ENCODE data around the gene GRWD1. TPM values are rescaled to one million over a fixed set of nuclear protein-coding genes. Genes with fewer than 3 reads are reported as not detected.

The GRWD1 gene
- total RNA-seq, 2 donors from 2014 or later: 17.5 to 38.3 TPM

DNA sequence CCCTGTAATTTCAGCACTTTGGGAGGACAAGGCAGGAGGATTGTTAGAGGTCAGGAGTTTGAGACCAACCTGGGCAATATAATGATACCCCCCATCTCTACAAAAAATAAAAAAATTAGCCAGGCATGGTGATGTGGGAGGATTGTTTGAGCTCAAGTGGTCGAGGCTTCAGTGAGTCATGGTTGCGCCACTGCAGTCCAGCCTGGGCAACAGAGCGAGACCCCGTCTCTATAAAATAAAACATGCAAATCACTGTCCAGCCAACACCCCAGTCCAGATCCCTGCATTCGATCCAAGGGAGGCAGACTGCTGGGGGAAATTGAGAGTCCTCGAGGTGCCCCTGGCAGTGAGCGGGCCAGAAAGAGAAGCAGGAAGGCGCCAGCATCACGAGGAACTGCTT, 30.4 kb downstream of the GRWD1 start:
- Histone ChIP-seq H3K9me3 (no peaks in the 10 kb centered on the region), H3K27ac (no peak overlapping the region), H3K4me1 (ENCODE audit: control insufficient read depth in 1 of 2, low read depth in 2 of 2) (peaks cover 3 to 5% of the 10 kb centered on the region in 2 donors), H3K36me3 (peaks cover 61% of the 10 kb centered on the region), H3K4me3 (no peak overlapping the region), H3K27me3 (replicated peaks; ENCODE audit: insufficient read depth) (no peaks in the 10 kb centered on the region)
- ATAC-seq (ENCODE audit: insufficient number of reproducible peaks, low FRiP score, low read depth): no peak
- DNase-seq (ENCODE audit: low spot score): no peak
- TF ChIP-seq, protein P1, sequence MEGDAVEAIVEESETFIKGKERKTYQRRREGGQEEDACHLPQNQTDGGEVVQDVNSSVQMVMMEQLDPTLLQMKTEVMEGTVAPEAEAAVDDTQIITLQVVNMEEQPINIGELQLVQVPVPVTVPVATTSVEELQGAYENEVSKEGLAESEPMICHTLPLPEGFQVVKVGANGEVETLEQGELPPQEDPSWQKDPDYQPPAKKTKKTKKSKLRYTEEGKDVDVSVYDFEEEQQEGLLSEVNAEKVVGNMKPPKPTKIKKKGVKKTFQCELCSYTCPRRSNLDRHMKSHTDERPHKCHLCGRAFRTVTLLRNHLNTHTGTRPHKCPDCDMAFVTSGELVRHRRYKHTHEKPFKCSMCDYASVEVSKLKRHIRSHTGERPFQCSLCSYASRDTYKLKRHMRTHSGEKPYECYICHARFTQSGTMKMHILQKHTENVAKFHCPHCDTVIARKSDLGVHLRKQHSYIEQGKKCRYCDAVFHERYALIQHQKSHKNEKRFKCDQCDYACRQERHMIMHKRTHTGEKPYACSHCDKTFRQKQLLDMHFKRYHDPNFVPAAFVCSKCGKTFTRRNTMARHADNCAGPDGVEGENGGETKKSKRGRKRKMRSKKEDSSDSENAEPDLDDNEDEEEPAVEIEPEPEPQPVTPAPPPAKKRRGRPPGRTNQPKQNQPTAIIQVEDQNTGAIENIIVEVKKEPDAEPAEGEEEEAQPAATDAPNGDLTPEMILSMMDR (IDR thresholded peaks at IDR 0.05): no peak

DNA sequence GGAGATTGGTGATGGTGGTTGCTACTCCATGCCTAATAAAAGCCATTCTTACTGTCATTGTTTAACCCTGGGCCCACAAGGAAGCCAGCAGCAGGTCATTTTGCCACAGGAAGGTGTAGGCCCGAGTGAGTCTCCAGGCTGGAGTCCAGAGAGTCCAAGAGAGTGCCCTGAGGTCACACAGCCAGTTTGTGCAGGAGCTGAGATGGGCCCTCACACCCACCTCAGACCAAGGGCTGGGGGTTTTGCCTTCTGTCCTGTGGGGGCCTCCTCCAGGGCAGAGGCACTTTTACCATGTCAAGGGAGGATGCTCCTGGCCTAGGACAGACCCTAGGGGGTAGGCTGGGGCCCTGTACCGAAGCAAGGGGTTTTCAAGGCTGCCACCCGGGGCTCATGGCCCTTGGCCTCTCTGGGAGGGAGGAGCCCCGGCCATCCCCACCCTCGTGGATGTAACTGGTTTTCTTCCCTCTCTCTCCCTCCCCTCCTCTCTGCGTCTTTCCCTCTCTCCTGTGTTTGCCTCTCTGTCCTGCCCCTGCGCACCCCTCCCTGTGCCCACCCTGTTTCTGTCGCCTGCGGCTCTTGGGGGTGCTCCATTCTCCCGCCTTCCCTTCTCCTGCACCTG, 31.4 kb downstream of the GRWD1 start:
- H3K27me3 ChIP-seq (replicated peaks; ENCODE audit: insufficient read depth): no peaks in the 10 kb centered on the region
- no peak overlapping the region for H3K4me3 ChIP-seq
- no peaks in the 10 kb centered on the region for H3K9me3 ChIP-seq
- TF ChIP-seq, protein P1 (IDR thresholded peaks at IDR 0.05): no peak
- no peak for DNase-seq (ENCODE audit: low spot score)
- H3K27ac ChIP-seq: no peak overlapping the region
- peaks cover 5 to 15% of the 10 kb centered on the region in 2 donors for H3K4me1 ChIP-seq (ENCODE audit: control insufficient read depth in 1 of 2, low read depth in 2 of 2)
- ATAC-seq (ENCODE audit: insufficient number of reproducible peaks, low FRiP score, low read depth): no peak
- peaks cover 51% of the 10 kb centered on the region for H3K36me3 ChIP-seq

DNA sequence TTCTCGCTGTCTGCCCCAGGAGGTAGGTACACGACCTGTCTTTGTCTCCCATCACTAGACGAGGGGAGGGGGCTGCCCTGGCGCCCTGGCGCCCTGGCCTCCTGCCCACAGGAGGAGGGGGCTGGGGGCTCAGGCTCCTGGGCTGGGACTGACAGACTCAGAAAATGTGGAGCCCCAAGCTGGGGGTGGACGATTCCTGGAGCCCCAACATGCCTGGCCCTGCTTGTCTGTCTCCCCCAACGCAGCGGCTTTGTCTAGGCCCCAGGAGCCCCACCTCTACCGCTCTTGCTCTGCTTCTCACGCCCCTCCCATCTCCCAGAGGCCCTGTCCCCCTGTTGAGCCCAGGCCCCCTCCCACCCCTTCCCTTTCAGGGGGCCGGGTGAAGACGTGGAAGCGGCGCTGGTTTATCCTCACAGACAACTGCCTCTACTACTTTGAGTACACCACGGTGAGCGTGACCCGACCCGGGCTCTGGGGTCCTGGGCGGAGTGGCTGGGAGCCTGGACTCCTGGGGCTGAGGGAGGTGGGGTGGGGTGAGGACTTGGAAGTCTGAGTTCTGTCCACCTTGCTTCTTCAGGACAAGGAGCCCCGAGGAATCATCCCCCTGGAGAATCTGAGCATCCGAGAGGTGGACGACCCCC, 32.0 kb downstream of the GRWD1 start:
- DNase-seq (ENCODE audit: low spot score) (no peak), ATAC-seq (ENCODE audit: insufficient number of reproducible peaks, low FRiP score, low read depth) (no peak)
- H3K27ac ChIP-seq: no peak overlapping the region
- H3K4me3 ChIP-seq: no peak overlapping the region
- no peaks in the 10 kb centered on the region for H3K9me3 ChIP-seq
- peaks cover 50% of the 10 kb centered on the region for H3K36me3 ChIP-seq
- H3K27me3 ChIP-seq (replicated peaks; ENCODE audit: insufficient read depth): no peaks in the 10 kb centered on the region
- H3K4me1 ChIP-seq (ENCODE audit: control insufficient read depth in 1 of 2, low read depth in 2 of 2): peaks cover 5 to 15% of the 10 kb centered on the region in 2 donors
- TF ChIP-seq, protein P1 (IDR thresholded peaks at IDR 0.05): no peak

DNA sequence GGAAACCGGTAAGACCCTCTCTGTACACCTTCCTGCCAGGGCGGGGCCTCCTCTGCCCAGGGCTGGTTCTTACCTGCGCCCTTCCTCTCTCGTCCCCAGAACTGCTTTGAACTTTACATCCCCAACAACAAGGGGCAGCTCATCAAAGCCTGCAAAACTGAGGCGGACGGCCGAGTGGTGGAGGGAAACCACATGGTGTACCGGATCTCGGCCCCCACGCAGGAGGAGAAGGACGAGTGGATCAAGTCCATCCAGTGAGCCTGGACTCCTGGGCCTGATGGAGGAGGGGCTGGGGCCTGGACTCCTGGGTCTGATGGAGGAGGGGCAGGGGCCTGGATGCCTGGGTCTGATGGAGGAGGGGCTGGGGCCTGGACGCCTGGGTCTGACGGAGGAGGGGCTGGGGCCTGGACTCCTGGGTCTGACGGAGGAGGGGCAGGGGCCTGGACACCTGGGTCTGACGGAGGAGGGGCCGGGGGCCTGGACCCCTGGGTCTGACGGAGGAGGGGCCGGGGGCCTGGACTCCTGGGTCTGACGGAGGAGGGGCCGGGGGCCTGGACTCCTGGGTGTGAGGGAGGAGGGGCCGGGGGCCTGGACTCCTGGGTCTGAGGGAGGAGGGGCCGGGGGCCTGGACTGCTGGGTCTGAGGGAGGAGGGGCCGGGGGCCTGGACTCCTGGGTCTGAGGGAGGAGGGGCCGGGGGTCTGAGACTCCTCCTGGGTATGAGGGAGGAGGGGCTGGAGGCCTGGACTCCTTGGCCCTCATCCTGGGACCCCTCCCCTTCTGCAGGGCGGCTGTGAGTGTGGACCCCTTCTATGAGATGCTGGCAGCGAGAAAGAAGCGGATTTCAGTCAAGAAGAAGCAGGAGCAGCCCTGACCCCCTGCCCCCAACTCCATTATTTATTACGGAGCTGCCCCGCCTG, 32.8 kb downstream of the GRWD1 start:
- H3K4me3 ChIP-seq: no peak overlapping the region
- peaks cover 5 to 15% of the 10 kb centered on the region in 2 donors for H3K4me1 ChIP-seq (ENCODE audit: control insufficient read depth in 1 of 2, low read depth in 2 of 2)
- TF ChIP-seq, protein P1 (IDR thresholded peaks at IDR 0.05): no peak
- no peak for DNase-seq (ENCODE audit: low spot score)
- no peak for ATAC-seq (ENCODE audit: insufficient number of reproducible peaks, low FRiP score, low read depth)
- H3K36me3 ChIP-seq: peaks cover 44% of the 10 kb centered on the region
- no peaks in the 10 kb centered on the region for H3K9me3 ChIP-seq
- H3K27me3 ChIP-seq (replicated peaks; ENCODE audit: insufficient read depth): no peaks in the 10 kb centered on the region
- H3K27ac ChIP-seq: no peak overlapping the region

DNA sequence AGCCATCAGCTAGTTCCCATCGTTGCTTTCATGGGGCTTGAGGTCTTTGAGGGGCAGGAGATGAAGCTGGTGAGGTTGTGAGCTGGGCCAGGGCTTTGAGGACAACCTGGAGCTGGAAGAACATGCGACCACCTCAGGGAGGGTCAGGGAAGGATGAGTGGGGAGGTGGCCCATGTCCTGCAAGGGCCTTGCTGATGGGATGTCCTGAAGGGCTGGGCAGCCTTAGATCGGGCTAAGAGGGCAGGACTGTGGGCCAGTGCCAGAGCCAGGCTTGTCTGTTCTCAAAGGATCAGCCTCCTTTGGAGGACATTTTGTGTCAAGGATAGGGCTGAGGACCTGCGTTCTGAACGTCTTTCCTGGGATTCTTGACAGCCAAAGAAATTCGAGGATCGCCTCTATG, 33.9 kb downstream of the GRWD1 start:
- ATAC-seq (ENCODE audit: insufficient number of reproducible peaks, low FRiP score, low read depth) (no peak), DNase-seq (ENCODE audit: low spot score) (no peak)
- Histone ChIP-seq H3K27me3 (replicated peaks; ENCODE audit: insufficient read depth) (no peaks in the 10 kb centered on the region), H3K27ac (peak overlapping the region; percentile 91 to 95), H3K4me1 (ENCODE audit: control insufficient read depth in 1 of 2, low read depth in 2 of 2) (peaks cover 5 to 15% of the 10 kb centered on the region in 2 donors), H3K36me3 (peaks cover 36% of the 10 kb centered on the region), H3K9me3 (no peaks in the 10 kb centered on the region), H3K4me3 (peak overlapping the region; percentile 89)
- TF ChIP-seq, protein P1 (IDR thresholded peaks at IDR 0.05): no peak
